NCI-H510A treated with DMSO at 0.1 percent for 48 hours (cell line): ENCODE data around the gene SERPINA12.

ENCODE experiments used
- DNase-seq: peaks from one replicate; lab custom pipeline; 2025; lab: John Stamatoyannopoulos, UW

The SERPINA12 gene

DNA sequence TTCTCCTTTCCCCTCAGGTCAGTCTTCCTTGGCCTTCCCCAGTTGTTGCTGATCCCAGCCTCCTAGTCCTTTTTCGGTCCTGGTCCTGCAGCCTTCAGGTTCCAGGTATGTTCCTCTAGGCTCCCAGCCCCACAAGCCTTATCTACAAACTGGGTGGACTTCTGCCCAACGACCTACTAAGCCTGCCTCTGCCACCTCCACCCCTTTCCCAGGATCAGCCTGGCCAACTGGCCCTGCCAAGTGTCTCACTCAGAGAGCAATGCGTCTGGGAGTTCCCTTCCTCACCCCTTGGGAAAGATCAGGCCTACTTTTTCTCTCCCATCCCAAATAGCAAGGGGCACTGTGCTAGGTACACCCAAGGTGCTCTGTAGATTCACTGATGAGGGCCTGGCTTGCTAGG is at the start of gene SERPINA12:
Gene SERPINA12, minus strand, starts transcription at position 114 of the 400 bp plus-strand sequence. CDS start 11,072 bp downstream, outside the sequence.
- no peak for DNase-seq

GRCh38 chr14:94558842-94559241 is 49.6 kb upstream of the SERPINA12 start:
- DNase-seq = no peak

DNA sequence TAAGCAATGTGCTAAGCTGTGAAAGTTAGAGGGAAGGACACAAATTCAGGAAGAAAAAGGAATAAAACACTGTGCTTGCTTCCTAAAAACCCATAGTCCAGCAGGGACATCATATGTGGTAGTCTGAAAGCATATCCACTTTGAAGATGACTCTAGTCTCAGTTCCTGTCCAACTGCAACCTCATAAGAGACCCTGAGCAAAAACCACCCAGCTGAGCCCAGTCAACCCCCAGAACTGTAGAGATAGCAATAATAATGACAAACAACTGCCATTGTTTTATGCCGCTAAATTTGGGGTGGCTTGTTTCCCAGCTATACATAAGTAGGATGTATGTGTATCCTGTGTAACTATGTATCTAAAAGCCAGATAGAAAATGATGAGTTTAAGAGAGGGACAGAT is 48.1 kb upstream of the SERPINA12 start:
- no peak for DNase-seq

GRCh38 chr14:94555991-94556390 is 46.7 kb upstream of the SERPINA12 start:
- no peak for DNase-seq

DNA sequence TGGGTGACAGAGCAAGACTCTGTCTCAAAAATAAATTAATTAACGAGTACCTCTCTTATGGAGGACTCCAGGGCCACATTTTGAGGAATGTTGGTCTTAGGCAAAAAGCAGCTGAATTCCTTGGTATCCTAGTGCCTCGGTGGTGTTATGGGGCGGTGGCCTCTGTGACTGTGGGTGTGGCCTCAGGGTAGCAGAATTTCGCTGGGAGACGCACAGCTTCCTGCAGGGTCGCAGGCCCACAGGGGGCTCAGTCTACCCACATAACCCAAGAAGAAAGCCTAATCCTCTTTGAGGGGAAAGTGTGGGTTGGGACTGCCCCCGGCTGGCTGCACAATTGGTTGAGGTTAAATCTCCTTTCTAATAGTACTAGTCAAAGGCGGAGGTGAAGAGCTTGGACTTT is 40.8 kb upstream of the SERPINA12 start:
- no peak for DNase-seq

DNA sequence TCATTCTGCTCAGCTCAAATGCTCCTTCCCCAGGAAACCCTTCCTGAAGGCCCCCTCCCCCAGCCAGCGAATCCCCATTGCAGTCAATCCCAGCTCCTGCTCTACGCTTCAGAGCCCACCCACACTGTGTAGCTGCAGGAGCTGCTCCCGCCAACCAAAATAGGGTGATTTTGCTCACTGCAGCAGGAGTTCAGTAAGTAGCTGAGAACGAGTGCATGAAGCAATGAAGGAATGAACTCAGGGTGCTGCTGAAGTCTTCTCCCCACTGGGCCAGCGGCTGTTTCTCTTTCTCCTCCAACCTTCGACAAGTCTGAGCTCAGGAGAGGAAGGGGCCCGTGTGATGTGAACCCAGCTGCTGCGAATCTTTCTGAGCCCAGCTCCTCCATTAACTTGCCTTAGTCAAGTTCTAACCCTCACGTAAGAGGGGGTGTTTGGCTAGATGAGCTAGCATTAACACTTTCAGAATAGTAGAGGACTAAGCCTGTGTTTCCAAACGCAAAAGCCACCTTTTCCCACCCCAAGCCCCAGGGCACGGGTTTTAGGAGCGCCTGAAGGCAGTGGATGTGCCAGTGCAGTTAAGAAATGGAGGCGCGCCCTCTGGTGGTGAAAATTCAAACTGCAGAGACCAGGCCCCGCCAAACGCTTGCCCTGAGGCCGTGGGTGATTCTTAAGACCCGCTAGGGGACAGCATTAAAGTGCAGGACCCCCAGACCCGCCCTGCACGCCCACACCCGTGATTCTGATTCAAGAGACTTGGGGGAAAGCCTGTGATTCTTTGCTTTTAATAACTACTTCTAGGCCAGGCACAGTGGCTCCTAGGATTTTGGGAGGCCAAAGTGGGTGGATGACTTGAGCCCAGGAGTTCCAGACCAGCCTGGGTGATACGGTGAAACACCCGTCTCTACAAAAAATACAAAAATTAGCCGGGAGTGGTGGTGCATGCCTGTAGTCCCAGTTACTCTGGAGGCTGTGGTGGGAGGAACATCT is 40.0 kb upstream of the SERPINA12 start:
- DNase-seq = peak; percentile 22

GRCh38 chr14:94548131-94548998 is 39.1 kb upstream of the SERPINA12 start:
- no peak for DNase-seq

DNA sequence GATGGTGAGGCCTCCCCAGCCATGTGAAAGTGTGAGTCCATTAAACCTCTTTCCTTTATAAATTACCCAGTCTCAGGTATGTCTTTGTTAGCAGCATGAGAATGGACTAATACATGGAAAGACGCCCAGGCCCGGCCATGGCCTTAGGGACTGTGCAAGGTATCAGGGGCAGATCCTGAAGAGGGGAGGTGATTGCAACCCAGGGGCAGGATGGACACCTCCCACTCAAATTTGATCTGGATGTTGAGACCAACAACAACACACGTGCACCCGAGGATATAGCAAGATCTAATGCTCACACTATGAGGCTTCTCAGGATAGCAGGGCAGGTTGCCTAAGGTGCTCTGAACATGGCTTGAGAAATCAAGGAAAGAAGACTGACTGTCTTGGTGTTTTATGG is 38.5 kb upstream of the SERPINA12 start:
- no peak for DNase-seq

- no peak for DNase-seq
Observed at GRCh38 chr14:94547151-94547680, 37.9 kb upstream of the SERPINA12 start.

DNA sequence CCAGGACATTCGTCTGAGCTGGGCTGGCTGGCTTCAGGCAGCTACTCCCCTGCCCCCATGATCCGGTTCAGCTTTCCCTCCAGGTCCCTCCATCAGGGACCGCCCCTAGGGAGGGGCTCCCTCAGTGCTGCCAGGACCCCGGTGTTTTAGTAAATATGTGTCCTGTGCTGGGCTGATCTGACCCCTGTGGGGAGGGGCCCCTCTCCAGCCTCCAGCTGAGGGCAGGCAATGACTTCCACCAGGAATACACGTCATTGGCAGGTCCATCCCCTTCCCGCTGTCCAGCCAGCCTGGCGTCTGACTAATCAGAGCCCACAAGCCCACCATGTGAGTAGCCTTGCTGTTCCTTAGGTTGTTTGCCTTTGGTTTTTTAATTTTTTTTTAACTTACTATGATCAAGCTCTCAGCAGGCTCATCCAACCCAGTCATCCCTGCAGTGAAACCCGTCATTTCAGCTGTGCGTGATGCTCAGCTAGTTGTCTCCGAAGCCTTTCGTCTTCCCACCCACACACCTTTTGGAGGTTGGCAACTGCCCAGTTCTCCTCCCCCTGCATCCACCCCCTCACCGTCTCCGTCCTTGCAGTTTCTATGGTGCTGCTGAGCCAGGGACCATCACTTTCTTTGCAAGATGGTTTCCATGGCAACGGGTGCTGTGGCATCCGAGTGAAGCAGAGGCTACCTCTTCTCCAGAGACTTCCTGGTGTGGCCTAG is 36.0 kb upstream of the SERPINA12 start:
- DNase-seq = no peak

DNA sequence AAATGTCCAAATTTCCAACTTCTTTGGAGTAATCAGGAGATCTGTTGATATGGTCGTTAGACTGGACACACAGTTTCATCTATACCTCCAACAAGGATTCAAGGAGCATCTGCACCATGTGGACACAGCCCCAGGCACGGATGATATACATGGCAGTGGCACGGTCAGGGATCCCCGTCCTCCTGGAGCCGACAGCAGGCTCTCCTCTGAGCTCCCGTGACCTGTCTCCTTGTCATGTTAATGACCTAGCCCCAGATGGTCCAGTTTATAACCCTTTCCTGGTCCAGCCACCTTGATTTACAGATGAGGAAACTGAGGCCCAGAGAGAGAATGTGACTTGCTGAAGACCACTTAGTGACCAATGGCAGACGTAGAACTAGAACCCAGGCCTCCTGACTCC is 35.5 kb upstream of the SERPINA12 start:
- DNase-seq = no peak

- no peak for DNase-seq
Observed at GRCh38 chr14:94543449-94544124, 34.3 kb upstream of the SERPINA12 start.

- no peak for DNase-seq
Observed at GRCh38 chr14:94542811-94543440, 33.7 kb upstream of the SERPINA12 start.

DNA sequence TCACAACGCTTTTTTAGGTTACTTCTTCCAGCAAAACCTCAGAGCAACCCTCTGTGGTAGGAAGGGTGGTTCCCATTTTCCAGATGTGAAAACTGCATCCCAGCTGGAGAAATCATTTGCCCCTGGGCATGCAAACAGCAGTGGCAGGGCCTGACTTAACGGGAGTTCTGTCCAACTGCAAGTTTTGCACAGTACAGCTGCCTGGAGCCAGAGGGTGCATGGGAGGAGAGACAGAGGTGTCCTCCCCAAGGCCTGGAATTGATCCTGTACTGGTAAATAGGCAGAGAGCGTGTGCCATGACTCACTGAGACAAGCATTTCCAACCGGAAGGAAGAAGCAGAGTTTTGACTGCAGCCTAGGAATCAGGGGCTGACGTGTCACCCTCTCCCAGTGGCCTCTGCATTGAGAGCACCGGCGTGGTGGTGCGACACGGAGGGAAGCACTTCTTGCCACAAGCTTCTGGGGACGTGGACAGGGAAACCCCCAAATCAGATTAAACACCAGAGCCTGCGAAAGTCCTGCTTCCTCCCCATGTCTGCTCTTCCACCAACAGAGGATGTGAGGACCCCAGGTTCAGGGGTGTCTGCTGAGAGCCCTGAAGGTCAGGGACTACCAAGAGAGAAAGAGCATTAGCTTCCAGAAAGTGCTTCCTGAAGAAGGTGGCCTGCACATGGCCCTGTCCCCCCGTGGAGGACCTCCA is 33.0 kb upstream of the SERPINA12 start:
- DNase-seq = no peak

- DNase-seq = no peak
Observed at GRCh38 chr14:94541234-94541975, 32.1 kb upstream of the SERPINA12 start.

- no peak for DNase-seq
Observed at GRCh38 chr14:94540031-94540794, 30.9 kb upstream of the SERPINA12 start.

GRCh38 chr14:94539181-94539580 is 29.9 kb upstream of the SERPINA12 start:
- no peak for DNase-seq

GRCh38 chr14:94538070-94538740 is 28.9 kb upstream of the SERPINA12 start:
- DNase-seq = no peak
